Stomach (tissue), 9 donors: Measurements from ENCODE around the gene ARMC10. TPM values are rescaled to one million over a fixed set of nuclear protein-coding genes. Genes with fewer than 3 reads are reported as not detected.

Experiments
- DNase-seq, 2 donors: peaks; one replicate each; pipeline versions ENCODE4 v3.0.0 to v3.0.0-alpha.2; 2013 to 2019
- H3K27ac ChIP-seq, 5 donors: fragments of 200-600 bp in 4 of 5; sonication (generic) in 4 of 5; one replicate each; pipeline ENCODE4 v1.5.1; 2013 to 2019; ENCODE audit warnings: mild to moderate bottlenecking in 1 of 5, moderate library complexity in 1 of 5
- H3K27me3 ChIP-seq, 3 donors: fragments of 200-600 bp; sonication (generic); one replicate each; pipeline ENCODE4 v1.5.1; 2017 to 2019; ENCODE audit warnings: mixed run types in 1 of 3
- H3K36me3 ChIP-seq, 4 donors: fragments of 200-600 bp; sonication (generic); 1 replicate in 3 of 4; 2 replicates in 1 of 4; pipeline ENCODE4 v1.5.1; 2016 to 2019
- H3K4me1 ChIP-seq, 4 donors: fragments of 200-600 bp; sonication (generic); one replicate each; pipeline ENCODE4 v1.5.1; 2016 to 2019
- H3K4me3 ChIP-seq, 4 donors: fragments of 200-600 bp; sonication (generic) in 3 of 4; one replicate each; pipeline ENCODE4 v1.5.1; 2016 to 2019; ENCODE audit warnings: mild to moderate bottlenecking in 1 of 4
- H3K9me3 ChIP-seq, 4 donors: fragments of 200-600 bp; sonication (generic); one replicate each; pipeline ENCODE4 v1.5.1; 2016 to 2019
- EP300 ChIP-seq: sonication (generic); formaldehyde crosslinking; IDR thresholded peaks from one replicate; pipeline ENCODE4 v1.6.1; 2017; ENCODE audit warnings: antibody characterized with exemption
- POLR2A ChIP-seq, 4 donors: fragments of 450-650 bp; IDR thresholded peaks; one replicate each; pipeline ENCODE4 v1.6.1; 2016; ENCODE audit warnings: antibody characterized with exemption in 4 of 4, control low read depth in 2 of 4, mild to moderate bottlenecking in 1 of 4, moderate library complexity in 1 of 4
- POLR2AphosphoS5 ChIP-seq, 3 donors: sonication (generic); formaldehyde crosslinking; IDR thresholded peaks; one replicate each; pipeline ENCODE4 v1.6.1; 2016; ENCODE audit warnings: antibody characterized with exemption in 3 of 3
- WGBS, 5 donors: extraction: QIAGEN DNeasy Blood & Tissue Kit in 3 of 5; methylation state at CpG; one replicate each; pipeline versions ENCODE4 v1.1.5 to v1.1.7; 2013 to 2018; 5-methylcytosine and 5-hydroxymethylcytosine counted together
- intact Hi-C: fragments of 100-400 bp; cut with DNase I; formaldehyde crosslinking; loops from one replicate; pipeline ENCODE4 v1.15.1; 2023; ENCODE audit warnings: low total_unique reads
- polyA plus RNA-seq, 3 donors: library from polyadenylated mRNA; stranded (reverse); fragments of 200-250 nt; gene quantifications; one replicate each; pipeline ENCODE4 v1.2.3, GENCODE V29; 2013
- total RNA-seq, 5 donors: library from RNA; depleted of rRNA; stranded (reverse); fragments of >200 nt; gene quantifications; one replicate each; pipeline versions ENCODE4 v1.1.0 to v1.2.3, GENCODE V29; 2014 to 2016
- TF ChIP-seq, protein P1 (sequence below), 7 experiments: fragments of 450-650 bp in 4 of 7; fragments of 200-600 bp in 3 of 7; sonication (generic) in 3 of 7; IDR thresholded peaks; one replicate each; pipeline ENCODE4 v1.5.1; 2016 to 2019; ENCODE audit warnings: antibody characterized with exemption in 7 of 7, control low read depth in 2 of 7, mild to moderate bottlenecking in 1 of 7
- donor health status: healthy with polysubstance abuse.
- donor health status: Bipolar disorder and iron deficiency.
- donor health status: healthy.

ARMC10 gene
- total and polyA plus RNA-seq, 8 donors = 1.8 to 118 (median 24.8) TPM

DNA sequence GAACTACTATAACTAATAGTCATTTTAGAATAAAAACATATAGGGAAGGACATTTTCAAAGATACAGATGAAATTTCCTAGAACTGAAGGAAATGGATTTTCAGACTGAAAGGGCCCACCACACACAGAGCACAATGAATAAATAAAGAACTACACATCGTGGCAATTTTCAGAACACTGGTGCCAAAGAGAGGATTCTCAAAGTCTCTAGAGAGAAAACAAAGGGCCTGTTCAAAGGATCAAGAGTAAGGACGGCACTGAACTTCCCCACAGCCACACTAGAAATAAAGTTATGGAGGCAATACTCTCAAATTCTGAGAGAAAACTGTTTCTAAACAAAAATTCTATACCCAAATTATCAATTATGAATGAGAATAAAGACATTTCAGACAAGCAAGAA, 52.1 kb downstream of the ARMC10 start:
- intact Hi-C loops = no loop called here
- DNase-seq = no peak
- 78 to 88% (median 84%) methylated on average over 2 of the region's 2 CpGs for WGBS, 5 donors
- Histone ChIP-seq H3K4me1 (peaks cover 0 to 19% (median 12%) of the 10 kb centered on the region in 4 donors), H3K27ac (no peak overlapping the region), H3K9me3 (no peaks in the 10 kb centered on the region), H3K4me3 (no peak overlapping the region), H3K36me3 (peaks cover 8 to 62% (median 53%) of the 10 kb centered on the region in 4 donors), H3K27me3 (no peaks in the 10 kb centered on the region)
- TF ChIP-seq EP300 (no peak), POLR2A (IDR thresholded peaks at IDR 0.05) (no peak), POLR2AphosphoS5 (IDR thresholded peaks at IDR 0.05) (no peak)
- TF ChIP-seq, protein P1, sequence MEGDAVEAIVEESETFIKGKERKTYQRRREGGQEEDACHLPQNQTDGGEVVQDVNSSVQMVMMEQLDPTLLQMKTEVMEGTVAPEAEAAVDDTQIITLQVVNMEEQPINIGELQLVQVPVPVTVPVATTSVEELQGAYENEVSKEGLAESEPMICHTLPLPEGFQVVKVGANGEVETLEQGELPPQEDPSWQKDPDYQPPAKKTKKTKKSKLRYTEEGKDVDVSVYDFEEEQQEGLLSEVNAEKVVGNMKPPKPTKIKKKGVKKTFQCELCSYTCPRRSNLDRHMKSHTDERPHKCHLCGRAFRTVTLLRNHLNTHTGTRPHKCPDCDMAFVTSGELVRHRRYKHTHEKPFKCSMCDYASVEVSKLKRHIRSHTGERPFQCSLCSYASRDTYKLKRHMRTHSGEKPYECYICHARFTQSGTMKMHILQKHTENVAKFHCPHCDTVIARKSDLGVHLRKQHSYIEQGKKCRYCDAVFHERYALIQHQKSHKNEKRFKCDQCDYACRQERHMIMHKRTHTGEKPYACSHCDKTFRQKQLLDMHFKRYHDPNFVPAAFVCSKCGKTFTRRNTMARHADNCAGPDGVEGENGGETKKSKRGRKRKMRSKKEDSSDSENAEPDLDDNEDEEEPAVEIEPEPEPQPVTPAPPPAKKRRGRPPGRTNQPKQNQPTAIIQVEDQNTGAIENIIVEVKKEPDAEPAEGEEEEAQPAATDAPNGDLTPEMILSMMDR (IDR thresholded peaks at IDR 0.05) = no peak

DNA sequence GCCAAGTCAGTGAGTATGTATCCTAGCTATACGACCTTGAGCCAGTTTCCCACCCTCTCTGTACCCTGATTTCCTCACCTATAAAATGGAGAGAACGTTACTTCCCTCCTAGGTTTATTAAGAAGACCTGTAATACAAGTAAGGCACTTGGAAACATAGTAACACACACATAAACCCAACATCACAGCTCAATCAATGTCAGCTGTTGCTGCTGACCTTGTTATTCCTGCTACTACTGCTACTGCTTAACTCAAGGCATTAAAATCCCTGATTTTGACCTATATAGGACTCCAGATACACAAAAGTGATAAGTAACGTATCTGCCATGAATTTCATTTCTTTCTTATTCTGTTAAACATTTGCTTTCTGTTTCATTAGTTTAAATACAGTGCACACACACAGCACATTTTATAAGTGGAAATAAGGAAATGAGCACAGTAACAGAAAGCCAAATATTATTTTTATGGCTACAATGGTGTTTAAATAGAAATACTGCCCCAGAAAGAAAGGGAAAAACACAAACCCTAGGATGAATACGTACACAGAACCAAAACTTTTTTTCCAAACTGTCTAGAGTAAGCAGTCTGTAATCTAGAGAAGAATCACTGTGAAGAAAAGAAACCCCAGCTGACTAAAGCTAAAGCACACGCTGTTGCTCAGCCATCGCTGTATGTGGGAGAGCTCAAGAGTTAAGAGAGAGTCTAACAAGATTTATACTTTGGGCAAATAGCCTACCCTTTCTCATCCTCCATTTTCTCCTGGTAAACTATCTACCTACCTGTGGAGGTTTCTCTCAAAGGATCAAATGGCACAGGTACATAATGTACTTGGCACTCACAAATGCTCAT, 55.0 kb downstream of the ARMC10 start:
- TF ChIP-seq POLR2AphosphoS5 (IDR thresholded peaks at IDR 0.05) (no peak), POLR2A (IDR thresholded peaks at IDR 0.05) (no peak), EP300 (no peak)
- TF ChIP-seq, protein P1 (IDR thresholded peaks at IDR 0.05) = no peak
- DNase-seq = peak in 1 of 2 donors; percentile 54
- Histone ChIP-seq H3K4me1 (peaks cover 0 to 40% (median 20%) of the 10 kb centered on the region in 4 donors), H3K36me3 (peaks cover 8 to 35% (median 32%) of the 10 kb centered on the region in 4 donors), H3K27me3 (no peaks in the 10 kb centered on the region), H3K4me3 (no peak overlapping the region), H3K27ac (peak overlapping the region in 3 of 5 donors; percentile 22 to 72 (median 59)), H3K9me3 (no peaks in the 10 kb centered on the region)
- WGBS, 5 donors = 23 to 42% (median 26%) methylated on average over 6 of the region's 6 CpGs
- intact Hi-C loops = no loop called here

DNA sequence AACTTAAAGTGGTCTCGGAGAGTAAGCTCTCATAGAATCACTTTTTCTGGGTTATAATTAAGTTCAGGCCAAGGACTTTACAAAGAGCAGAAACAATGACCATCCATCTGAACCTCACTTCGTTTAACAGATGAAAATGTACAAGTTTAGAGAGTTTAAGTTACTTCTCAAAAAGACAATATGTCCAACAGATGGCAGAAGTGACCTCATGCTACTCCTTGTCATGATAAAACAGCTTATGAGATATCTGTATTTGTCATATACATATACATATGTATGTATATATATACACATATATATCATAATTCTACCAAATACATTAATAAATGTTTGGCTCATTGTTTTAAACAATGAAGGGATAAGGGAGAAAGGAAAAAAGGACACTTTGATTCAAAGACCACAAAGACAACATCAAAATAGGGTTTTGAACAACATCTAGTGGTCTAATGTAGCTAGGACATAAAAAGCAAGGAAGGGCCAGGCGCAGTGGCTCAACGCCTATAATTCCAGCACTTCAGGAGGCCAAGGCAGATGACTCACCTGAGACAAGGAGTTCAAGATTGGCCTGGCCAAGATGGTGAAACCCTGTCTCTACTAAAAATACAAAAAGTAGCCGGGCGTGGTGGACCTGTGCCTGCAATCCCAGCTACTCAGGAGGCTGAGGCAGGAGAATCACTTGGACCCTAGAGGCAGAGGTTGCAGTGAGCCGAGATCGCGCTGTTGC, 56.1 kb downstream of the ARMC10 start:
- TF ChIP-seq EP300 = no peak
- no peak for TF ChIP-seq POLR2AphosphoS5 (IDR thresholded peaks at IDR 0.05)
- TF ChIP-seq, protein P1 (IDR thresholded peaks at IDR 0.05) = no peak
- TF ChIP-seq POLR2A (IDR thresholded peaks at IDR 0.05) = no peak
- DNase-seq = no peak
- intact Hi-C loops = no loop called here
- Histone ChIP-seq H3K9me3 (no peaks in the 10 kb centered on the region), H3K4me1 (peaks cover 0 to 50% (median 27%) of the 10 kb centered on the region in 4 donors), H3K36me3 (peaks cover 7 to 28% (median 25%) of the 10 kb centered on the region in 4 donors), H3K27ac (no peak overlapping the region), H3K27me3 (no peaks in the 10 kb centered on the region), H3K4me3 (no peak overlapping the region)
- WGBS, 5 donors = 76 to 89% (median 82%) methylated on average over 9 of the region's 9 CpGs

DNA sequence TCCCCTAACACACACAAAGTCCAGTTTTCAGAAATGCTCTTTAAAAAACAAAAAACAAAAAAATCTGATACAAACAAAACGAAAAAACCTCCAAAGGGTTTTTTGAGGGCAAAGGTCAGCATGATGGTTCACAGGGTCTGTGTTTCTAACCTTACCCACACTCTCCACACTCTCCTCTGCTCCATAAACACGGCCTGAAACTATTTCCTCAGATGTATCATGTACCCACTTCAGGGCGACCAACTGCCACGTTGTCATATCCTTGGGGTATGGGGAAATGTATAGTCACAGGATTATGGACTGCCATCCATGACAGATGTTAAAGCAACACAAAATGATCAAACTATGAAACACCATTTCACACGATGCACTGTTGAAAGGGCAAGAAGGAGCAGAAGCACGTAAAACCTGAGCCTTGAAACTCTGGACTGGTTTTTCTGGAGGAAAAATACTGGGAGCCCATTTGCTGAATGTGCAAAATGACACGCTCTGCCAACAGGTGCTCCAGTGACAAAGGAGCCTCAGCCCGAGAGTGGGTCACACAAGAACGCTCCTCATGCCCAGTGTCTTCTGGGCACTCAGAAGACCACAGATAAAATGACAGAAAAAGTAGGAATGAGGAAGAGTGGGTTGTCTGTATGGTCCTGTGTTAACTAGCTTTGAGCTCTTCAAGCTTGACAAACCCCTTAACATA, 58.2 kb downstream of the ARMC10 start:
- Histone ChIP-seq H3K27me3 (no peaks in the 10 kb centered on the region), H3K27ac (no peak overlapping the region), H3K4me1 (peaks cover 0 to 50% (median 27%) of the 10 kb centered on the region in 4 donors), H3K9me3 (no peaks in the 10 kb centered on the region), H3K4me3 (no peak overlapping the region), H3K36me3 (peaks cover 0 to 7% (median 4%) of the 10 kb centered on the region in 4 donors)
- TF ChIP-seq POLR2A (IDR thresholded peaks at IDR 0.05) (no peak), POLR2AphosphoS5 (IDR thresholded peaks at IDR 0.05) (no peak), EP300 (no peak)
- TF ChIP-seq, protein P1 (IDR thresholded peaks at IDR 0.05) = no peak
- 77 to 85% (median 83%) methylated on average over 9 of the region's 9 CpGs for WGBS, 5 donors
- no peak for DNase-seq
- intact Hi-C loops = no loop called here
